ENCODE measurements around the gene EFCAB10. TPM values are rescaled to one million over a fixed set of nuclear protein-coding genes. Genes with fewer than 3 reads are reported as not detected.
A peak's percentile ranks its signal among the peaks of the same experiment; 100 is the strongest.
"Not testable (repeated sequence)": the region's sequence is repeated elsewhere in the genome, so short reads cannot be mapped to it uniquely, and the experiment has no call there.

The EFCAB10 gene
- total RNA-seq, 1 donor: not detected

DNA sequence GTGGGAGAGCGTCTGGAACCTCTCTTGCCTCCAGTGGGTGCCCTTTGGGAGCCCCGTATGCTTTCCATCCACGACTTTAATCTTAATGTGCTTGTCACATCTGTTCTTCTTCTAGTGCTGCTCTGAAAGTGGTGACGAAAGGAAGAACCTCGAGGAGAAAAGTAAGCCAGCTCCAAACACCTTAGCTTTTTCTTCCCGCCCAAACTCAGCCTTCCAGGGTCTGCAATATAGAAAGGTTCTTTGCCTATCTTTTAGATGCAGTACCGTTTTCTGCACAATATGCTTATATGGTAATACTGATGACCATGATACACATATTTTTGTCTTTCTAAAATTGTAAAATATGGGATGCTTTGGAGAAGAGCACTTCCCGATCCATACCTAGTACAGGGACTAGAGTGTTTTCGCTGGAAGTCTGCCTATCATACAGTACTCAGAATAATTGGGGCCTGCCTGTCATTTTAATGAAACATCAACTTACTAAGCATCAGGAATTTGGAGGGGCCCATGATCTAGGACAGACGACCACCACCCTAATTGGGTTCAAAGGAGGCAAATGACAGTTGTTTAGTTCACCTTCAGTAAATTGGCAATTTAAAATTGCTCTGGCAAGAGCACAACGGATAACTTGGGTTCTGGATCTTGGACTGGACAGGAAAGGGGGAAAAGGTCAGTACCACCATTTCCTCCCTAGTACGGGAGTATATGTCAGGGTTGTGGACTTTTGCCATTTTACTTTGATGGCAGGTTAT is 48.4 kb downstream of the EFCAB10 start:
- H3K4me3 ChIP-seq (ENCODE audit: low read depth, low read length): peak overlapping the region; percentile 99
- no peak for TF ChIP-seq CTCF (IDR thresholded peaks at IDR 0.05; ENCODE audit: insufficient read depth, low read length)
- DNase-seq (ENCODE audit: low read depth): no peak

DNA sequence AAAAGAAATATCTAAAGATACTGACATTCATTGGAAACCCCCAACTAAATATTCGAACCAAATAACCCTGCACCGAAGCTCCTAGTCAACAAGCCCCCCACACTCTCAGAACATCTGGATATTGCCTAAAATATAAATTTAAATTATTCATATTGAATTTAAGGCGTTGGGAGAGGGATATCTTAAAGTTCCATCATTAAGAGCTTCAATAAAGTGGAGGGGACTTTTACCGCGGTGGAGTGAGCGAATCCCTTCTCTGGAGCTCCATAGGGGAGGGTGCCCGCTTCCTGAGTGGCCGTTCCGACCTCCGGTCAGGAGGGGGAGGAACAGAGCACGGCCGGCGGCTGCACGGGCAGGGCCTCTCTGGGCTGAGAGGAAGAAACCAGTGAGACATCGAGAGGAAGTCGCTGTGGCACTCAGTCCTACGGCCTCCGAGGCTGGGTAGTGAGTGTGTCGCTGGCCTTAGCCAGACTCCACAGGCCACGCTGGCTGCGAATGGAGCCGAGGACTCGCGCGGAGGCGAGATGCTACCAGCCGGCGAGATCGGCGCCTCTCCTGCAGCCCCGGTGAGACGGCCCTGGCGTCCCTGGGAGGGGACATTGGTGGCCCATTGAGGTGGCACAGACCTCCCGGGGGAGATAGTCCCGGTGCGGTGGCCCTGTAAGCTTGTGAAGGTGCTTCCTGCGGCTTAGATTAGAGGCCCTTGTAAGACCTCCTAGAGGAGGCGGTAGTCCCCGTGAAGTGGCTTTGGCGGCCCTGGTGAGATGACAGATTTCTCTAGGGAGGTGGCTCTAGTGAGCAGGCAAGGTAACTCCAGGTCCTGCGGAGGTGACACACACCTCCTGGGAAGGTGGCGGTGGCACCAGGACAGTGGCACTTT is 49.3 kb downstream of the EFCAB10 start, which contains the start of gene RINT1:
Gene RINT1, plus strand, starts transcription at position 410 of the 880 bp plus-strand sequence. Its CDS starts 115 bp downstream, at position 525.
- peak; percentile 82 for TF ChIP-seq CTCF (IDR thresholded peaks at IDR 0.05; ENCODE audit: insufficient read depth, low read length)
- DNase-seq (ENCODE audit: low read depth): peak; percentile 89
- peak within 1 kb of the TSS; percentile 99 for H3K4me3 ChIP-seq (ENCODE audit: low read depth, low read length)

DNA sequence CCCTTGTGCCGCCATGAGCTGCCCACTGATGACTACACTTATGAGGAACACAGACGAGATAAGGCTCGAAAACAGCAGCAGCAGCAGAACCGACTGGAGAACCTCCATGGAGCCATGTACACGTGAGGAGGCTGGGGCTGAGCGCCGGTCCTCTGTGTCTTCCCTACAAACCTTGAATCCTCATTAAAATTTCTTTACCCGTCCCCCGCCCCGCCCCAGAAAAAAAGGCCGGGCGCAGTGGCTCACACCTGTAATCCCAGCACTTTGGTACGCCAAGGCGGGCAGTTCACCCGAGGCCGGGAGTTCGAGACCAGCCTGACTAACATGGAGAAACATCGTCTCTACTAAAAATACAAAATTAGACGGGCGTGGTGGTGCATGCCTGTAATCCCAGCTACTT is 50.7 kb downstream of the EFCAB10 start:
- no peak overlapping the region for H3K4me3 ChIP-seq (ENCODE audit: low read depth, low read length)
- DNase-seq (ENCODE audit: low read depth): no peak
- TF ChIP-seq CTCF (IDR thresholded peaks at IDR 0.05; ENCODE audit: insufficient read depth, low read length): no peak

GRCh38 chr7:105530126-105530525 is 51.2 kb downstream of the EFCAB10 start:
- no peak overlapping the region for H3K4me3 ChIP-seq (ENCODE audit: low read depth, low read length)
- no peak for DNase-seq (ENCODE audit: low read depth)
- TF ChIP-seq CTCF (IDR thresholded peaks at IDR 0.05; ENCODE audit: insufficient read depth, low read length): no peak

GRCh38 chr7:105527737-105528136 is 53.6 kb downstream of the EFCAB10 start:
- not testable (repeated sequence) for H3K4me3 ChIP-seq (ENCODE audit: low read depth, low read length); DNase-seq (ENCODE audit: low read depth)

DNA sequence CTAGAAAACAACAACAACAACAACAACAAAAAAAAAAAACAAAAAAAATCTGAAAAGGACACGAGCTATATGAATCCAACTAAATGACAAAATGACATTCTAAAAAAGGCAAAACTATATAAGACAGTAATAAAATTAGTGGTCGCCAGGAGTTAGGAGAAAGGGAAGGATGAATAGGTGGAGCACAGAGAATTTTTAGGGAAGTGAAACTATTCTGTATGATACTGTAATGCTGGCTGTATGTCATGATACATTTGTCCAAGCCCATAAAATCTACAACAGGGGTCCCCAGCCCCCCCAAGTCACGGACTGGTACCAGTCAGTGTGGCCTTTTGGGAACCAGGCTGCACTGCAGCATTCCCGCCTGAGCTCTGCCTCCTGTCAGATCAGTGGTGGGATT is 56.5 kb downstream of the EFCAB10 start:
- TF ChIP-seq CTCF (IDR thresholded peaks at IDR 0.05; ENCODE audit: insufficient read depth, low read length): no peak
- DNase-seq (ENCODE audit: low read depth): no peak
- H3K4me3 ChIP-seq (ENCODE audit: low read depth, low read length): no peak overlapping the region

- DNase-seq (ENCODE audit: low read depth); H3K4me3 ChIP-seq (ENCODE audit: low read depth, low read length): not testable (repeated sequence)
Measured at GRCh38 chr7:105524423-105524822, 56.9 kb downstream of the EFCAB10 start.

Measured in fibroblast of the aortic adventitia (primary cell).